NCI-H2196 treated with DMSO at 0.1 percent for 48 hours (cell line): ENCODE measurements around the gene FARP2.

Experiments
- DNase-seq: peaks from one replicate; lab custom pipeline; 2025; ENCODE audit not compliant: unreplicated experiment; lab: John Stamatoyannopoulos, UW

Gene FARP2

GRCh38 chr2:241454837-241455485 is 98.9 kb downstream of the FARP2 start:
- no peak for DNase-seq

GRCh38 chr2:241456546-241456945 is 100.5 kb downstream of the FARP2 start:
- no peak for DNase-seq

- no peak for DNase-seq
Observed at GRCh38 chr2:241458687-241459086, 102.6 kb downstream of the FARP2 start.

GRCh38 chr2:241459520-241459919 is 103.4 kb downstream of the FARP2 start:
- no peak for DNase-seq

- DNase-seq: no peak
Observed at GRCh38 chr2:241460631-241461030, 104.5 kb downstream of the FARP2 start.

GRCh38 chr2:241461693-241462677 is 105.9 kb downstream of the FARP2 start:
- no peak for DNase-seq

- DNase-seq: no peak
Observed at GRCh38 chr2:241463276-241464135, 107.4 kb downstream of the FARP2 start.

GRCh38 chr2:241465543-241465942 is 109.5 kb downstream of the FARP2 start:
- no peak for DNase-seq

GRCh38 chr2:241466230-241466629 is 110.1 kb downstream of the FARP2 start:
- no peak for DNase-seq

GRCh38 chr2:241467777-241468475 is 111.8 kb downstream of the FARP2 start:
- no peak for DNase-seq

GRCh38 chr2:241468476-241468781 is 112.3 kb downstream of the FARP2 start:
- DNase-seq: no peak

GRCh38 chr2:241469746-241470145 is 113.7 kb downstream of the FARP2 start:
- no peak for DNase-seq

GRCh38 chr2:241473399-241473798 is 117.3 kb downstream of the FARP2 start:
- DNase-seq: no peak

- DNase-seq: no peak
Observed at GRCh38 chr2:241475267-241475666, 119.2 kb downstream of the FARP2 start.

- no peak for DNase-seq
Observed at GRCh38 chr2:241478166-241478565, 122.1 kb downstream of the FARP2 start.

GRCh38 chr2:241479026-241479898 is 123.2 kb downstream of the FARP2 start:
- DNase-seq: no peak

- DNase-seq: no peak
Observed at GRCh38 chr2:241481687-241482086, 125.6 kb downstream of the FARP2 start.

- no peak for DNase-seq
Observed at GRCh38 chr2:241482126-241482955, 126.3 kb downstream of the FARP2 start.

GRCh38 chr2:241483305-241483704 is 127.2 kb downstream of the FARP2 start:
- no peak for DNase-seq
